Measurements from ENCODE around the gene ATP2A2.
"Not testable (repeated sequence)": the region's sequence is repeated elsewhere in the genome, so short reads cannot be mapped to it uniquely, and the experiment has no call there.

ATP2A2 gene

DNA sequence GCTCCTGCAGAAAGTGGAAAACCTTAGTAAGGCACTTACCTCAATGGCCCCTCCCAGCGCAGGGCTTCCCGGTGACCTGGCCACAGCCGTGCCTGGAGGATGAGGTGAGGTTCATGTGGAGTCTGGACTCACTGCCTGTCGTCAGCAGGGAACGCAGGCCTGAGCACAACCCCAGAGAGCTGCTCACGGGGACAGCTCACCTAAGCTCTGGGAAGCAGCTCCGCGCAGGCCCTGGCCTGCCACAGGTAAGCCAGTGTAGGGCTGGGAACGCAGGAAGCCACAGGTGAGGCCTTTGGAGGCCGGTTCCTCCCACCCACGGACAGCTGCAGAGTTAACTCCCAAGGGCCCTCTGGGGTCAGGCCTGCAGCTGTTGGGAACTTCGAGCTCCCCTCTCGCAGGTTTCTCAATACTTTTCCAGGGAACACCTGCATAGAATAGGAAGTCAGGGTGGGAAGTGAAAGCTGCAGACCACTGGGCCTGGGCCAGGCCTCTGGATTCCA, 89.7 kb downstream of the ATP2A2 start:
- FAIRE-seq = no peak

- no peak for FAIRE-seq
These were observed 90.5 kb downstream of the ATP2A2 start for GRCh38 chr12:110371408-110372055.

DNA sequence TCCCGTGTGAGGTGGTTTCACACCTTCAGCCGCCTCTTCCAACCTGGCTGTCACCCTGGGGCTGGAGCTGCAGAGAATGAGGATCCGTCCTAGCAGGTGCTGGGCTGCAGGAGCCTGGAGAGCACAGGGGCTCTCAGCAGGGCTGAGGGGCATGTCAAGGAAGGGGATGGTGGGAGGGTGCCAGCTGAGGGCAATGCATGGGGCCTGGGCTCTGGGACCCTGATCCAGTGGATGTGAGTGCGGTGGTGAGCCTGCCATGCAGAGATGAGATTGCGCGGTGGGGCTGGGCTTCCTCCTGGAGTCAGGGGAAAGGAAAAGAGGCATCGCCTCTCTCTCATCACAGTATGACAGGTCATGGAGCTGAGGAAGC, 91.0 kb downstream of the ATP2A2 start:
- FAIRE-seq = no peak

- no peak for FAIRE-seq
These were observed 92.0 kb downstream of the ATP2A2 start for GRCh38 chr12:110373025-110373424.

GRCh38 chr12:110373425-110373824, 92.4 kb downstream of the ATP2A2 start:
- FAIRE-seq = no peak

DNA sequence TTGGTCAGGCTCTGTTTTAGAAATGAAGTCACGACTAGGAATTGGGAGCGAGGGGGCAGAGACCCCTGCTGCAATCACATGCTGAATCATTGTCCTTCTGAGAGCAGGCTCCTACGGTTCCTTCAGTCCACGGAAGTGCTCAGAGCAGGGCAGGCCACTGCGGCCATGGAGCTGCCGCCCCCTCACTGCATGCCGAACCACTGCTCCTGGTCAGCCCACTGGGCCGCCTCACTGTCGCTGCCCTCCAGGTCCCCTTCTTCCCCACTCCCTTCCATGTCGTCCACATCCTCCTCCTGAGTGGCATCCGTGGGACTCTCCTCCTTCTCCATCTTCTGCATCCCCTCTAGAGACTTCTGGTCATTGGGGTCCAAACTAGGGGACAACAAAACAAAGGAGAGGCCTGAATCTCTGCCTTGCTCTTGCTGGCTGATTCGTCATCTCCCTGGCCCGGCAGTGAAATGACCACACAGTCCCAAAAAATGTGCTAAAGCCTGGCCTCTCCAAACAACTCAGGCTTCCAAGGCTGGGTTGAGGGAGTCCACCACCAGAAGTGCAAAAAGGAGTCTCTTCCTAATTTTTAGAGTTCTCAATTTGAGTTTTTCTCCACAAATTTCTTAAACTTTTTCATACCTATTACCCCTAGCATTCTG, 93.0 kb downstream of the ATP2A2 start:
- no peak for FAIRE-seq

DNA sequence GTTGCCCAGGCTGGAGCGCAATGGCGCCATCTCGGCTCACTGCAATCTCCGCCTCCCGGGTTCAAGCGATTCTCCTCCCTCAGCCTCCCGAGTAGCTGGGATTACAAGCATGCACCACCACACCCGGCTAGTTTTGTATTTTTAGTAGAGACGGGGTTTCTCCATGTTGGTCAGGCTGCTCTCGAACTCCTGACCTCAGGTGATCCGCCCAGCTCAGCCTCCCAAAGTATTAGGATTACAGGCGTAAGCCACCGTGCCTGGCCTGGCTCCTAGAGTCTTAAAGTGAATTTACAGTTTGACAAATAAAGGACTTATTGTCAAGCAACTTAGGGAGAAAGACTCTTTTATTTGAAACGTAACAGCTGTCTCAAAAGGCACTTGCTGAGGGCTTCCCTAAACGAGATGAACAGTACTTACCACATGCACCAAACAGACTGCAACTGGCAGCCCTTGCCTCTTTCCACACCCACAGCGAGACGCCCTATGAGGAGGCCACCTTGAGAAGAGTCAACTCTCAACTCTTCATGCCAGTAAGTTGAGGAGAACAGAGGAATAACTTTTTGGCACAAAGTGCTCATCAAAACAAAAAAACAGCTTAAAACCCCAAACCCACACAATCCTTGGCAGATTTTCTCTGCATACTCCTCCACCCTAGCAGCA, 97.2 kb downstream of the ATP2A2 start:
- FAIRE-seq = not testable (repeated sequence)

- FAIRE-seq = no peak
These were observed 98.2 kb downstream of the ATP2A2 start for GRCh38 chr12:110379197-110379596.

DNA sequence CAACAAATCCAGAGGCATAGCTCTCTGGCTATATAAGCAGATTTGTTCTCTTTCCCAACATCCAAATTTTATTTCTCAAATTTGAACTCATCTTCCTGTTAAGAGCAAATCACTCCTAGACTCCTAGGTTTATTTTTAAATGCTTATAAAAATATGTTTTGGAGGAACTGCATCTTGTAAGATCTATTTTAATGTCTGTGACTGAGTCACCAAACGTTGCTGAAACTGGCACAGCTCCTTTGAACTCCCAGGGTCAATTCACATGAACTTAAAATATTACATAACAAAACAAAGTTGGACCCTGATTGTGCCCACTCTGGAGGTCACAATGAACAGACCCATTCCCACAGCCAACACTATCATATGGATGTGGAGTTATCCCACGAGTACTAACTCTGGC, 98.6 kb downstream of the ATP2A2 start:
- no peak for FAIRE-seq

GRCh38 chr12:110382683-110383082, 101.6 kb downstream of the ATP2A2 start:
- FAIRE-seq = no peak

Data from G401.6 (cell line).